Measurements from ENCODE around the gene KIR3DL3. TPM values are rescaled to one million over a fixed set of nuclear protein-coding genes. Genes with fewer than 3 reads are reported as not detected.

KIR3DL3 gene
- polyA plus RNA-seq, 1 donor (not counting 4 experiments of a cell fraction or from before 2014, with no cell fraction given): not detected

Small RNA genes lying within 50 kb of the gene (small RNA-seq; reads per million reads assigned to genes)
- gene AC245128.2 (ENCODE audit: insufficient read length in 3 of 3, low read depth in 3 of 3, low replicate concordance in 1 of 3) (0 reads per million in 3 experiments), gene KIR3DP1 (ENCODE audit: insufficient read length in 3 of 3, low read depth in 3 of 3, low replicate concordance in 1 of 3) (0 reads per million in 3 experiments)

Other genes starting within 250 kb of the KIR3DL3 start
- gene LAIR2, start 221.6 kb upstream of the KIR3DL3 start, polyA plus RNA-seq: not detected in 3 replicates
- gene LILRA2, start 150.7 kb upstream of the KIR3DL3 start, polyA plus RNA-seq: not detected in 3 replicates
- not detected in 3 replicates for gene LILRA1, start 130.8 kb upstream of the KIR3DL3 start, polyA plus RNA-seq
- gene LILRB1, start 94.0 kb upstream of the KIR3DL3 start, polyA plus RNA-seq: not detected in 3 replicates
- gene LILRB4, start 61.5 kb upstream of the KIR3DL3 start, polyA plus RNA-seq: not detected in 3 replicates
- not detected in 3 replicates for gene KIR2DL3, start 14.1 kb downstream of the KIR3DL3 start, polyA plus RNA-seq
- not detected in 3 replicates for gene KIR2DL1, start 45.4 kb downstream of the KIR3DL3 start, polyA plus RNA-seq
- gene KIR2DL4, start 79.2 kb downstream of the KIR3DL3 start, polyA plus RNA-seq: not detected in 3 replicates
- not detected in 3 replicates for gene KIR3DL1, start 92.0 kb downstream of the KIR3DL3 start, polyA plus RNA-seq
- not detected in 3 replicates for gene KIR2DS4, start 108.2 kb downstream of the KIR3DL3 start, polyA plus RNA-seq
- gene KIR3DL2, start 126.0 kb downstream of the KIR3DL3 start, polyA plus RNA-seq: not detected in 3 replicates
- gene FCAR, start 149.8 kb downstream of the KIR3DL3 start, polyA plus RNA-seq: not detected in 3 replicates
- not detected in 3 replicates for gene NCR1, start 181.7 kb downstream of the KIR3DL3 start, polyA plus RNA-seq
- gene NLRP7, start 223.1 kb downstream of the KIR3DL3 start, polyA plus RNA-seq: 0.03 TPM in 1 of 3 replicates, not detected in the others
- gene NLRP2, start 241.9 kb downstream of the KIR3DL3 start, polyA plus RNA-seq: 56.7 to 57.6 TPM (median 56.7 TPM) in 3 replicates